ENCODE measurements around the gene VARS1. TPM values are rescaled to one million over a fixed set of nuclear protein-coding genes. Genes with fewer than 3 reads are reported as not detected.
"Not testable (repeated sequence)": the region's sequence is repeated elsewhere in the genome, so short reads cannot be mapped to it uniquely, and the experiment has no call there.

VARS1 gene
- total RNA-seq, 1 experiment from 2014 or later = 124 TPM

- Histone ChIP-seq H2AFZ (no peak overlapping the region), H3K36me3 (ENCODE audit: low read depth) (no peaks in the 10 kb centered on the region), H4K20me1 (ENCODE audit: insufficient read depth) (no peaks in the 10 kb centered on the region), H3K4me3 (no peak overlapping the region), H3K79me2 (ENCODE audit: low read depth) (peaks cover 26% of the 10 kb centered on the region), H3K27me3 (ENCODE audit: insufficient read depth, low read depth) (no peaks in the 10 kb centered on the region), H3K4me2 (no peak overlapping the region), H3K4me1 (replicated peaks; ENCODE audit: insufficient read depth) (peaks cover 19% of the 10 kb centered on the region), H3K9me2 (ENCODE audit: insufficient read depth) (no peaks in the 10 kb centered on the region), H3K9me3 (ENCODE audit: insufficient read depth, low read depth) (no peaks in the 10 kb centered on the region), H3K27ac (no peak overlapping the region), H3F3A (ENCODE audit: insufficient read depth, low read depth) (peaks cover 31% of the 10 kb centered on the region)
- BruUV-seq (replicated peaks) = no TSS peak
- no peak for TF ChIP-seq EZH2 (IDR thresholded peaks at IDR 0.05; ENCODE audit: low read depth)
- no peak for TF ChIP-seq CTCF (conservative IDR thresholded peaks at IDR 0.05)
- intact Hi-C loops (cut with micrococcal nuclease; ENCODE audit: unreplicated experiment) = no loop called here
- POLR2A ChIA-PET (ENCODE audit: unreplicated experiment) = no interaction called here
- CTCF ChIA-PET = interaction anchor here (0.7 kb wide), 1 partner anchor 23 kb away, joined by 3 read pairs; no protein-coding TSS in a partner anchor
- no peak for DNase-seq
Measured at GRCh38 chr6:31811645-31812044, 16.1 kb upstream of the VARS1 start.

DNA sequence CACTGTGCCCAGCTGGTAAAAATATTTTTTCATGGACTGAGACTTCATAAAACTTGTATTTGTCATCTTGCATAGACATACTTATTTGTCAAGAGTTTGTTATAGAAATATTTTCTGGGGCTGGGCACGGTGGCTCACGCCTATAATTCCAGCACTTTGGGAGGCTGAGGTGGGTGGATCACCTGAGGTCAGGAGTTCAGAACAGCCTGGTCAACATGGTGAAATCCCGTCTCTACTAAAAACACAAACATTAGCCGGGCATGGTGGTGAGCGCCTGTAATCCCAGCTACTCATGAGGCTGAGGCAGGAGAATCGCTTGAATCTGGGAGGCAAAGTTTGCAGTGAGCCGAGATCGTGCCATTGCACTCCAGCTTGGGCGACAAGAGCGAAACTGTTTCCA lies 13.0 kb upstream of the VARS1 start:
- H3K9me2 ChIP-seq (ENCODE audit: insufficient read depth); H3K4me2 ChIP-seq; H3K36me3 ChIP-seq (ENCODE audit: low read depth); intact Hi-C loops (cut with micrococcal nuclease; ENCODE audit: unreplicated experiment); H3K27ac ChIP-seq; H3K4me3 ChIP-seq; BruUV-seq (replicated peaks); H3K27me3 ChIP-seq (ENCODE audit: insufficient read depth, low read depth); DNase-seq; H4K20me1 ChIP-seq (ENCODE audit: insufficient read depth); H2AFZ ChIP-seq; H3K9me3 ChIP-seq (ENCODE audit: insufficient read depth, low read depth): not testable (repeated sequence)
- H3K79me2 ChIP-seq (ENCODE audit: low read depth) = peaks cover 44% of the 10 kb centered on the region
- H3F3A ChIP-seq (ENCODE audit: insufficient read depth, low read depth) = peaks cover 20% of the 10 kb centered on the region
- peaks cover 14% of the 10 kb centered on the region for H3K4me1 ChIP-seq (replicated peaks; ENCODE audit: insufficient read depth)
- ChIA-PET CTCF (interaction anchor here (0.6 kb wide), 1 partner anchor 54 kb away, joined by 3 read pairs; the partner anchor contains the start of gene NEU1), POLR2A (ENCODE audit: unreplicated experiment) (interaction anchor here (0.7 kb wide), 1 partner anchor 14 kb away, joined by 3 read pairs; no protein-coding TSS in a partner anchor)

DNA sequence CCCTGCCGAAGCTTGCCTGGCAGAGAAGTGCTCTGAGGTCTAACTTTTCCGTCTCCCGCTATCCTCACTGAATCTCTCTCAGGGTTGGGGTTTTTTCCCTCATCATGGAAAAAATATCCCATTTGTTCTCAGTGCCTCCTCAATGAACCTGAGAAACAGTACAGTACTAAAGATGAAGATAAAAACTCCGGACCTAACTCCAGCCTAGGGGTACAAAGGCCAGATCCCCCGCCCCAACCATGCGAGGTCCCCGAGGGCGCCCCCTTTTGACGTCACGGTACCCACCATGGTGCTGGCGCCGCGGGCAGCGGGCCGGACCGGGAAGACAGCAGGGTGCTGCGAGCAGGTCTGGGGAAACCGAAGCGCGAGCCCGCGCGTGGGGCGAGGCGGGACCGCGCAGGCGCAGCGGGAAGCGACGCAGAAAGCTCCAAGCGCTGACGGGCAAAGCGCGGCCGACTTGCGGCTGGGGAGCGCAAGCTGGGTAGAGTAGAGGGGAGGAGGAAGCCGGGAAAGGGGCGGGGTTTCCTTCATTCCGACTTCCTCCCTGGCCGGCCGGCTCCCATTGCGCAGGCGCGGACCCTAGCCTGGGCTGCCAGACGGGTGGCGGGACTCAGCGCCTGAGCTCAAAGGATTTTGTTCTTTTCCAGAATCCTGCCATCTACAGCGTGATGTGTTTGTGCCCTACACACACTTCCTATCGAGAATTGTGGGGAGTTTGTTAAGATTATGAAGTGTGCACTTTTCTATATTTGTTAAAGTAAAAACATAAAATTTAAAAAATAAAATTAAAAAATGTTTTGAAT lies 11.1 kb upstream of the VARS1 start, which contains the start of gene LSM2:
TSS of gene LSM2 (minus strand) at position 497 of the 803 bp plus-strand sequence. CDS start at position 288, 209 bp downstream.
- Histone ChIP-seq H3K4me3 (peak within 1 kb of the TSS; percentile 93), H3K27me3 (ENCODE audit: insufficient read depth, low read depth) (no peaks in the 10 kb centered on the region), H3K36me3 (ENCODE audit: low read depth) (0 out of 2 replicates have a peak, but pooled peaks cover 6% of the 10 kb centered on the region), H2AFZ (peak within 1 kb of the TSS; percentile 91), H4K20me1 (ENCODE audit: insufficient read depth) (no peaks in the 10 kb centered on the region), H3K4me1 (replicated peaks; ENCODE audit: insufficient read depth) (peaks cover 8% of the 10 kb centered on the region; the same call in 1 of the 2 replicates), H3K9me2 (ENCODE audit: insufficient read depth) (no peaks in the 10 kb centered on the region), H3K4me2 (peak within 1 kb of the TSS; percentile 75), H3K27ac (peak within 1 kb of the TSS; percentile 56), H3F3A (ENCODE audit: insufficient read depth, low read depth) (peaks cover 13% of the 10 kb centered on the region), H3K79me2 (ENCODE audit: low read depth) (peaks cover 32% of the 10 kb centered on the region), H3K9me3 (ENCODE audit: insufficient read depth, low read depth) (no peaks in the 10 kb centered on the region)
- BruUV-seq (replicated peaks) = TSS peak; percentile 60
- DNase-seq = peak; percentile 82 to 97
- ChIA-PET CTCF (interaction anchor here (0.6 to 1.5 kb wide), 3 partner anchors 11 to 37 kb away, joined by 3 to 10 read pairs (median 6); partner anchors contain the start of gene VARS1), POLR2A (ENCODE audit: unreplicated experiment) (interaction anchor here (0.6 to 1.1 kb wide), 9 partner anchors 8 to 330 kb away, joined by 3 to 12 read pairs (median 5); partner anchors contain the start of genes BAG6, HSPA1A, HSPA1L and VARS1)
- intact Hi-C loops (cut with micrococcal nuclease; ENCODE audit: unreplicated experiment) = no loop called here
- TF ChIP-seq EZH2 (IDR thresholded peaks at IDR 0.05; ENCODE audit: low read depth) = no peak
- peak; percentile 54 for TF ChIP-seq CTCF (conservative IDR thresholded peaks at IDR 0.05)
